ENCODE data around the gene GORASP1. TPM values are rescaled to one million over a fixed set of nuclear protein-coding genes. Genes with fewer than 3 reads are reported as not detected.

GORASP1 gene
- total RNA-seq, 6 experiments from 2014 or later, result 27.8 to 35.5 (median 33.1) TPM

DNA sequence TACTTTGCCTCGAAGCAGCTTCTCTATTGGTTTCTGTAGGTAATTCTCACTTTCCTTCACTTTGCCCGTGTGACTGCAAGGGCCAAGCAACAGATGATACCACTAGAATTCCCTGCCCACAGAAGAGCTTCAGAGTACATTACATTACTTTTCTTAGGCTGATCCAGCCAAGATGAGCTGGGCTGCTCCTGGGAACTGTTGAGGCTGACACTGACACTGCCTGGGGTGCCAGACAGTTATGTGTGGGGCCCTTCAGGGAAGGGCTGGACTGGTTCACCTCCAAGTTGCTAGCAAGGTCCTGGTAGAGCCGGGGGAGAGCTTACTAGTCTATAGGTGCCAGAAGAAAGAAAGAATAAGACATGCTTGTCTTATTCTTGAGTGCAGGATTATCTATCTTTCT is 19.0 kb downstream of the GORASP1 start:
- DNase-seq, result no peak
- no peaks in the 10 kb centered on the region for H3K4me1 ChIP-seq
- no peaks in the 10 kb centered on the region for H3K27me3 ChIP-seq
- intact Hi-C loops (cut with DNase I), result no loop called here
- WGBS (ENCODE audit: insufficient coverage, low coverage, low lambda C conversion rate, missing lambda C conversion rate), result 100% methylated on average over 3 of the region's 3 CpGs
- H3K27ac ChIP-seq, result no peak overlapping the region
- ATAC-seq, result peak in 1 of 4 donors; percentile 12
- no peak overlapping the region for H3K4me3 ChIP-seq
- H3K36me3 ChIP-seq, result peaks cover 0 to 47% (median 26%) of the 10 kb centered on the region in 4 donors
- no peaks in the 10 kb centered on the region for H3K9me3 ChIP-seq
- no peak for TF ChIP-seq POLR2A (IDR thresholded peaks at IDR 0.05)
- TF ChIP-seq, protein P1, sequence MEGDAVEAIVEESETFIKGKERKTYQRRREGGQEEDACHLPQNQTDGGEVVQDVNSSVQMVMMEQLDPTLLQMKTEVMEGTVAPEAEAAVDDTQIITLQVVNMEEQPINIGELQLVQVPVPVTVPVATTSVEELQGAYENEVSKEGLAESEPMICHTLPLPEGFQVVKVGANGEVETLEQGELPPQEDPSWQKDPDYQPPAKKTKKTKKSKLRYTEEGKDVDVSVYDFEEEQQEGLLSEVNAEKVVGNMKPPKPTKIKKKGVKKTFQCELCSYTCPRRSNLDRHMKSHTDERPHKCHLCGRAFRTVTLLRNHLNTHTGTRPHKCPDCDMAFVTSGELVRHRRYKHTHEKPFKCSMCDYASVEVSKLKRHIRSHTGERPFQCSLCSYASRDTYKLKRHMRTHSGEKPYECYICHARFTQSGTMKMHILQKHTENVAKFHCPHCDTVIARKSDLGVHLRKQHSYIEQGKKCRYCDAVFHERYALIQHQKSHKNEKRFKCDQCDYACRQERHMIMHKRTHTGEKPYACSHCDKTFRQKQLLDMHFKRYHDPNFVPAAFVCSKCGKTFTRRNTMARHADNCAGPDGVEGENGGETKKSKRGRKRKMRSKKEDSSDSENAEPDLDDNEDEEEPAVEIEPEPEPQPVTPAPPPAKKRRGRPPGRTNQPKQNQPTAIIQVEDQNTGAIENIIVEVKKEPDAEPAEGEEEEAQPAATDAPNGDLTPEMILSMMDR (IDR thresholded peaks at IDR 0.05), result no peak

DNA sequence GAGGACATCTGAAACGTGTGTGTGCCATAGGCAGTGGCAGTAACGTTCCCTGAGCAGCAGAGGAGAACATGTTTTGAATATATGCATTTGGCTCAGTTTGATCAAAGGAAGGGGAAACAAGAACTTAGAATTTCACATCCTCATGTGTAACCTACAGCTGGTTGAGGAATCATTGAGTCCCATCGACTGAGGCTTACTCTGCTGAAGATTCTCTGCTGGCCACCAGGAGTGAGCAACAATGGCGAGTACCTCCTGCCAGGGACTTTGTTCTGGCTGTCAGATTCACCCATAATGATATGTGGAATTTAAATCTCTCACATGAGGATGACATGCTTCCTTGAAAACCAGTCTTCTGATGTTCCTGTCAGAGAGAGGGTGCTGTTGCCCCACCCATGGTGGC is 21.3 kb downstream of the GORASP1 start:
- Histone ChIP-seq H3K27ac (no peak overlapping the region), H3K4me3 (no peak overlapping the region), H3K9me3 (no peaks in the 10 kb centered on the region), H3K27me3 (no peaks in the 10 kb centered on the region), H3K36me3 (peaks cover 0 to 43% (median 19%) of the 10 kb centered on the region in 4 donors), H3K4me1 (no peaks in the 10 kb centered on the region)
- DNase-seq, result no peak
- TF ChIP-seq POLR2A (IDR thresholded peaks at IDR 0.05), result no peak
- TF ChIP-seq, protein P1 (IDR thresholded peaks at IDR 0.05), result no peak
- intact Hi-C loops (cut with DNase I), result no loop called here
- 84% methylated on average over 4 of the region's 4 CpGs for WGBS (ENCODE audit: insufficient coverage, low coverage, low lambda C conversion rate, missing lambda C conversion rate)
- no peak for ATAC-seq

DNA sequence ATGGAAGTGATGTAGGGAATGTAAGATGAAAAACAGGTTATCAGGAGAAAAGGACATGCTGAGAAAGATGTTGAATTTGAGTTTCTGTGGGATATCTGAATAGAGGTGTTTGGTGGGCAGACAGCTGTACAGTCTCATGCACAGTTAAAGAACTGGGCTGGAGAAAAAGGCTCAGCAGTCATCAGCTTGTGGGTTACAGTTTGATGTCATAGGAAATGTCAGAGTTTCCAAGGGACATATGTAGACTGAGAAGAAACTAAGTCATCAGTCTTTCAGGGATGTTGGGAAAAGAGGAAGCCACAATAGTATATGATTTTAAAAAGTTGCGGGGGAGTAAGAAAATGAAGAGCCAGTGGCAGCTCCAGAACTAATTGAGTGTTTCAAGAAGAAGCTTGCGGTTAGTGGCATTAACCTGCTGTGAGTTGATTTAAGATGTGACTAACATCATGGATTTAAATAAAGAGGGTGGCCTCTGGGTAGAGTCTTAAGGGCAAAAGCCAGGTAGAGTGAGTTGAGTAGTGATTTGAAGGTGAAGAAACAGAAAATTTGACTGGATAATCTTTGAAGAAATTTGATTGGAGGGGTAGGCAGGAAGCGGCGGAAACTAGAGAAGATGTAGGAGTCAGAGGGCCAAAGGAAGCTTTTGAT is 24.6 kb downstream of the GORASP1 start:
- peaks cover 0 to 26% (median 7%) of the 10 kb centered on the region in 4 donors for H3K36me3 ChIP-seq
- no peak for TF ChIP-seq POLR2A (IDR thresholded peaks at IDR 0.05)
- TF ChIP-seq, protein P1 (IDR thresholded peaks at IDR 0.05), result no peak

DNA sequence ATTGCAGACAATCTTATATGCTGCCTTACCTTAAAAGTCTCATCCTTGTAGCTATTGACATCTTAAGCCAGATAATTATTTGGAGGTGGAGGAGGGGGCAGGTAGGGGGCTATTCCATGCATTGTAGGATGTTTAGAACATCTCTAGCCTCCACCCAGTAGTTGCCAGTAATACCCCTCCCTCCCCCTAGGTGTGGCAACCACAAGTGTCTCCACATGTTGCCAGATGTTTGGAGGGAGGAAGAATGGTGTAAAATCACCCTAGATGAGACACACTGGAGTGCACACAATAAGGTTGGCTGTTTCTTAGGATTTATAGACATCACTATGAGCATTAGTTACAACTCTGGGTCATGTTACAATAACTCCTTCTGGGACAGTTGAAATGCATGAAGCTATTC is 27.4 kb downstream of the GORASP1 start:
- peaks cover 4 to 32% (median 6%) of the 10 kb centered on the region in 4 donors for H3K36me3 ChIP-seq

More for the DNA sequence above, 24.6 kb downstream of the GORASP1 start:
- ATAC-seq (no peak), DNase-seq (no peak)
- Histone ChIP-seq H3K9me3 (no peaks in the 10 kb centered on the region), H3K4me3 (no peak overlapping the region), H3K27me3 (no peaks in the 10 kb centered on the region), H3K27ac (no peak overlapping the region), H3K4me1 (no peaks in the 10 kb centered on the region)
- WGBS (ENCODE audit: insufficient coverage, low coverage, low lambda C conversion rate, missing lambda C conversion rate), result 100% methylated on average over 3 of the region's 4 CpGs
- intact Hi-C loops (cut with DNase I), result no loop called here

More for the DNA sequence above, 27.4 kb downstream of the GORASP1 start:
- TF ChIP-seq, protein P1 (IDR thresholded peaks at IDR 0.05), result no peak
- TF ChIP-seq POLR2A (IDR thresholded peaks at IDR 0.05), result no peak
- no peaks in the 10 kb centered on the region for H3K27me3 ChIP-seq
- ATAC-seq (no peak), DNase-seq (no peak)
- no peak overlapping the region for H3K27ac ChIP-seq
- intact Hi-C loops (cut with DNase I), result no loop called here
- H3K4me3 ChIP-seq, result no peak overlapping the region
- H3K9me3 ChIP-seq, result no peaks in the 10 kb centered on the region
- no peaks in the 10 kb centered on the region for H3K4me1 ChIP-seq
